Measurements from ENCODE around the gene FERMT3. TPM values are rescaled to one million over a fixed set of nuclear protein-coding genes. Genes with fewer than 3 reads are reported as not detected.

Gene FERMT3
- total RNA-seq, 1 experiment from 2014 or later, result 4.3 TPM

DNA sequence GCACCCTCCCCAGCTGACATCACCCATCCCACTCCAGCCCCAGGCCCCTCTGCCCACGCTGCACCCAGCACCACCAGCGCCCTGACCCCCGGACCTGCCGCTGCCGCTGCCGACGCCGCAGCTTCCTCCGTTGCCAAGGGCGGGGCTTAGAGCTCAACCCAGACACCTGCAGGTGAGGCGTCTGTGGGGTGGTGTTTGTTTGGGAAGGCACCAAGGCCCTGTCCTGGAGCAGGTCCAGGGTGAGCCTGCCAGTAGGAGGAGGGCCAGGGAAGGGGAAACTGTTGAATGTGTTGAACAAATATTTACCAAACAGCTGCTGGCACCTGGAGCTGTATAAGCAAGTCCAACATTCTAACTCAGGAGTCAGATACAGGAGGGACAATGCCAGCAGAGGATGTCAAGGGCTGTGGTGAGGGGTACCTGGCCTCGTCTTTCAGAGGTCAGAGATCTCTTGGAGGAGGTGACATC lies 31.0 kb downstream of the FERMT3 start:
- H3K9me3 ChIP-seq, result no peaks in the 10 kb centered on the region
- intact Hi-C loops (cut with micrococcal nuclease; ENCODE audit: unreplicated experiment), result no loop called here
- peaks cover 50% of the 10 kb centered on the region for H3K36me3 Mint-ChIP-seq (ENCODE audit: insufficient read depth, unreplicated experiment)
- DNase-seq, result no peak
- no TSS peak for BruUV-seq (replicated peaks)
- H3K4me1 Mint-ChIP-seq (ENCODE audit: low read depth, unreplicated experiment), result peaks cover 8% of the 10 kb centered on the region
- H3K36me3 ChIP-seq (ENCODE audit: control insufficient read depth, insufficient read depth, low read length), result no peaks in the 10 kb centered on the region; the same call in 1 of the 2 replicates
- H3K9me3 Mint-ChIP-seq (ENCODE audit: unreplicated experiment), result no peaks in the 10 kb centered on the region
- no peak overlapping the region for H3K4me3 ChIP-seq (ENCODE audit: low read depth, low read length)
- H3K27ac Mint-ChIP-seq (ENCODE audit: unreplicated experiment), result no peak overlapping the region
- POLR2A ChIA-PET, result interaction anchor here (0.6 kb wide), 1 partner anchor 52 kb away, joined by 3 read pairs; the partner anchor contains the start of gene STIP1
- no peaks in the 10 kb centered on the region for H3K27me3 ChIP-seq (replicated peaks; ENCODE audit: control insufficient read depth, insufficient read depth, low read length)
- CTCF ChIA-PET, result interaction anchor here (1.2 kb wide), 1 partner anchor 9 kb away, joined by 3 read pairs; the partner anchor contains the start of gene PPP1R14B
- H3K27me3 Mint-ChIP-seq (ENCODE audit: insufficient read depth, unreplicated experiment), result no peaks in the 10 kb centered on the region
- no peak for TF ChIP-seq CTCF (IDR thresholded peaks at IDR 0.05; ENCODE audit: insufficient read depth in 1 of 2, low read depth in 1 of 2, low read length in 1 of 2, severe bottlenecking in 1 of 2, unreplicated experiment in 1 of 2)
- no peak overlapping the region for H3K4me3 Mint-ChIP-seq (ENCODE audit: unreplicated experiment)
- peaks cover 24% of the 10 kb centered on the region for H3K4me1 ChIP-seq

- DNase-seq, result no peak
- POLR2A ChIA-PET, result no interaction called here
- intact Hi-C loops (cut with micrococcal nuclease; ENCODE audit: unreplicated experiment), result no loop called here
- H3K27me3 Mint-ChIP-seq (ENCODE audit: insufficient read depth, unreplicated experiment), result no peaks in the 10 kb centered on the region
- Histone ChIP-seq H3K9me3 (no peaks in the 10 kb centered on the region), H3K4me3 (ENCODE audit: low read depth, low read length) (no peak overlapping the region), H3K4me1 (peaks cover 30% of the 10 kb centered on the region), H3K36me3 (ENCODE audit: control insufficient read depth, insufficient read depth, low read length) (no peaks in the 10 kb centered on the region; the same call in 1 of the 2 replicates), H3K27me3 (replicated peaks; ENCODE audit: control insufficient read depth, insufficient read depth, low read length) (no peaks in the 10 kb centered on the region)
- H3K27ac Mint-ChIP-seq (ENCODE audit: unreplicated experiment), result no peak overlapping the region
- H3K9me3 Mint-ChIP-seq (ENCODE audit: unreplicated experiment), result no peaks in the 10 kb centered on the region
- H3K4me3 Mint-ChIP-seq (ENCODE audit: unreplicated experiment), result no peak overlapping the region
- peaks cover 55% of the 10 kb centered on the region for H3K36me3 Mint-ChIP-seq (ENCODE audit: insufficient read depth, unreplicated experiment)
- CTCF ChIA-PET, result interaction anchor here (0.5 to 1.2 kb wide), 2 partner anchors 9 to 63 kb away, joined by 3 read pairs; partner anchors contain the start of gene PPP1R14B
- BruUV-seq (replicated peaks), result no TSS peak
- peaks cover 8% of the 10 kb centered on the region for H3K4me1 Mint-ChIP-seq (ENCODE audit: low read depth, unreplicated experiment)
- no peak for TF ChIP-seq CTCF (IDR thresholded peaks at IDR 0.05; ENCODE audit: insufficient read depth in 1 of 2, low read depth in 1 of 2, low read length in 1 of 2, severe bottlenecking in 1 of 2, unreplicated experiment in 1 of 2)
Observed at GRCh38 chr11:64238076-64238475, 31.6 kb downstream of the FERMT3 start.

- CTCF ChIA-PET, result interaction anchor here (0.8 kb wide), 1 partner anchor 53 kb away, joined by 3 read pairs; the partner anchor contains the start of gene STIP1
Observed at GRCh38 chr11:64238999-64239398, 32.5 kb downstream of the FERMT3 start.

More at GRCh38 chr11:64238999-64239398, 32.5 kb downstream of the FERMT3 start:
- TF ChIP-seq CTCF (IDR thresholded peaks at IDR 0.05; ENCODE audit: insufficient read depth in 1 of 2, low read depth in 1 of 2, low read length in 1 of 2, severe bottlenecking in 1 of 2, unreplicated experiment in 1 of 2), result no peak
- H3K9me3 ChIP-seq, result no peaks in the 10 kb centered on the region
- peaks cover 3% of the 10 kb centered on the region; the same call in 1 of the 2 replicates for H3K36me3 ChIP-seq (ENCODE audit: control insufficient read depth, insufficient read depth, low read length)
- Mint-ChIP-seq H3K27me3 (ENCODE audit: insufficient read depth, unreplicated experiment) (no peaks in the 10 kb centered on the region), H3K4me3 (ENCODE audit: unreplicated experiment) (no peak overlapping the region), H3K27ac (ENCODE audit: unreplicated experiment) (no peak overlapping the region), H3K4me1 (ENCODE audit: low read depth, unreplicated experiment) (peaks cover 15% of the 10 kb centered on the region), H3K36me3 (ENCODE audit: insufficient read depth, unreplicated experiment) (peaks cover 58% of the 10 kb centered on the region), H3K9me3 (ENCODE audit: unreplicated experiment) (no peaks in the 10 kb centered on the region)
- no peaks in the 10 kb centered on the region for H3K27me3 ChIP-seq (replicated peaks; ENCODE audit: control insufficient read depth, insufficient read depth, low read length)
- BruUV-seq (replicated peaks), result no TSS peak
- peaks cover 24% of the 10 kb centered on the region for H3K4me1 ChIP-seq
- DNase-seq, result no peak
- no peak overlapping the region for H3K4me3 ChIP-seq (ENCODE audit: low read depth, low read length)
- POLR2A ChIA-PET, result interaction anchor here (0.7 kb wide), 1 partner anchor 79 kb away, joined by 5 read pairs; the partner anchor contains the start of genes PRDX5 and TRMT112
- intact Hi-C loops (cut with micrococcal nuclease; ENCODE audit: unreplicated experiment), result no loop called here
